NB4 (cell line): Measurements from ENCODE around the gene SAMD4A.

Experiments
- DNase-seq: peaks from one replicate; pipeline ENCODE4 v3.0.0; 2010; ENCODE audit warnings: low read depth
- H3K4me3 ChIP-seq: one replicate; pipeline ENCODE4 v1.5.1; 2011; ENCODE audit warnings: mild to moderate bottlenecking, low read depth, low read length, moderate library complexity
- CTCF ChIP-seq: IDR thresholded peaks from one replicate; pipeline ENCODE4 v1.5.1; 2012; ENCODE audit warnings: low read depth, low read length
- MAX ChIP-seq: IDR thresholded peaks from 2 replicates; pipeline ENCODE4 v1.6.1; 2011; ENCODE audit warnings: low read depth, low read length
- MYC ChIP-seq: IDR thresholded peaks from 2 replicates; pipeline ENCODE4 v1.6.1; 2011; ENCODE audit warnings: low read depth, low read length
- POLR2A ChIP-seq: IDR thresholded peaks from 2 replicates; pipeline ENCODE4 v1.6.1; 2011; ENCODE audit warnings: mild to moderate bottlenecking; ENCODE audit not compliant: insufficient read length; ENCODE audit errors: extremely low read depth

Gene SAMD4A

GRCh38 chr14:54803926-54804537, 237.1 kb downstream of the SAMD4A start:
- no peak overlapping the region for H3K4me3 ChIP-seq
- TF ChIP-seq MYC (no peak), CTCF (no peak), MAX (no peak), POLR2A (no peak)
- DNase-seq, result peak; percentile 8

DNA sequence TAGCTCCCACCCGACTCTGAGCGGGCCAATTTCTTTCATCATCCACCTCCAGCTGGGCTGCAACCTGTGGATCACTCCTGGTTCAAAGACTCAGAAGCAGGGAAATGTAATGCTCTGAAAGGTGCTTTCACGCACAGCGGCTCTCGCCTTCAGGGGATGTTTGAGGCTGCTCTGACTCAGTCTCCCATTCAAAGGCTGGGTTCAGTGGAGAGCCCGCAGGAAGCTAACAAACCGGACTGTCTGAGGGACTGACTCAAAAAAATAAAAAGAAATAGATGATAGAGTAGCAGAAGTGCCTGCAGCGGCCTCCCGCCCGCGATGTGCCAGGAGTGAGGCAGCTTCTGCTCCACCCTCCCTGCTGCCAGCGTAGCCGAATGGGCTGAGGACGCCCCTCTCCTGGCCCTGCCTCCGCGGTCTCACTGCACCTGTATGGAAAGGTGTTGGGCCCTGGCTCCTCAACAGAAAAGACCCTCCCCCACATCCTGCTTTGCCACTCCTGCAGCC, 237.7 kb downstream of the SAMD4A start:
- TF ChIP-seq POLR2A (no peak), MYC (no peak), MAX (no peak), CTCF (no peak)
- no peak overlapping the region for H3K4me3 ChIP-seq
- no peak for DNase-seq

DNA sequence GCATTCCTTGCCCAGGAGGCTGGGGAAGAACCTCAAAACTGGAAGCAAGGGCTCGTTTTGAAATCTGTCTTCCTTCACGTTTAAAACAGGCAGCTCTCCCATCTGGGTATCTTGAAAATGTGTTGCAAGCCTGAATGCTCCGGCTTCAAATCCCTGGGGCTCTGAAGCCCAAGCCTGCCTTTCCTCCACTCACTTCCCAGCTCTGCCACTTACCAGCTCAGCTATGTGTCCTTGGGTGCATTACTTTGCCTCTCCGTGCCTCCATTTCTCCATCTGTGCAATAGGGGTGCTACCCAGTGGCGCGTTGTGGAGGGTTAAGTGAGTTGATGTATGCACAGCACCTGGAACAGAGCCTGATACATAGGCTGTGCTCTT, 238.1 kb downstream of the SAMD4A start:
- no peak overlapping the region for H3K4me3 ChIP-seq
- DNase-seq, result no peak
- TF ChIP-seq MYC (no peak), CTCF (no peak), MAX (no peak), POLR2A (no peak)

- H3K4me3 ChIP-seq, result no peak overlapping the region
- TF ChIP-seq MYC, result peak; percentile 35; the same call in 1 of the 2 replicates
- TF ChIP-seq MAX, result peak; percentile 50; the same call in 1 of the 2 replicates
- peak; percentile 93 for TF ChIP-seq CTCF
- TF ChIP-seq POLR2A, result no peak
- DNase-seq, result peak; percentile 76
These were observed 238.8 kb downstream of the SAMD4A start for GRCh38 chr14:54805445-54806322.

DNA sequence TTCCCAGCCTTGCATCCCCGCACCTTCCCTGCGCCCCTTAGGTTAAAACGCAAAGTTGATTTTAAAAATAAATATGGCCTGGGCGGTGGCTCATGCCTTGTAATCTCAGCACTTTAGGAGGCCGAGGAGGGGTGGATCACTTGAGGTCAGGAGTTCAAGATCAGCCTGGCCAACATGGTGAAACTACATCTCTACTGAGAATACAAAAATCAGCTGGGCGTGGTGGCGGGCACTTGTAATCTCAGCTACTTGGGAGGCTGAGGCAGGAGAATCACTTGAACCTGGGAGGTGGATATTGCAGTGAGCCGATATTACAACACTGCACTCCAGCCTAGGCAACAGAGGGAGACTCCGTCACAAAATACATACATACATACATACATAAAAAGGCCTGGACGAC, 239.7 kb downstream of the SAMD4A start:
- TF ChIP-seq CTCF, result no peak
- no peak for TF ChIP-seq MAX
- no peak for TF ChIP-seq POLR2A
- TF ChIP-seq MYC, result no peak
- no peak for DNase-seq
- no peak overlapping the region for H3K4me3 ChIP-seq
